SU-DHL-6 (cell line): ENCODE measurements around the gene CELSR1.

Experiments used
- H2AFZ ChIP-seq: fragments of 200-600 bp; sonication (generic); 2 replicates; pipeline ENCODE4 v1.6.1; 2014; ENCODE audit warnings: low read depth, mild to moderate bottlenecking, moderate library complexity, mixed read lengths, antibody characterized with exemption, low read length; ENCODE audit not compliant: severe bottlenecking
- H3F3A ChIP-seq: fragments of 200-600 bp; shearing (Covaris generic); 2 replicates; pipeline ENCODE4 v1.6.0; 2016; ENCODE audit warnings: antibody characterized with exemption, mild to moderate bottlenecking; ENCODE audit not compliant: insufficient read depth
- H3K27ac ChIP-seq: fragments of 200-600 bp; sonication (generic); 2 replicates; pipeline ENCODE4 v1.5.1; 2016; ENCODE audit warnings: low read depth, mild to moderate bottlenecking, low read length, moderate library complexity, mixed read lengths
- H3K27me3 ChIP-seq: fragments of 200-600 bp; sonication (generic), shearing (Covaris generic); 2 replicates; pipeline ENCODE4 v1.6.0; 2014; ENCODE audit warnings: mild to moderate bottlenecking, low read length
- H3K36me3 ChIP-seq: fragments of 200-600 bp; sonication (generic); 2 replicates; pipeline ENCODE4 v1.6.1; 2014; ENCODE audit warnings: mild to moderate bottlenecking, low read length, mixed read lengths
- H3K4me2 ChIP-seq: fragments of 300-600, 200-600 bp; shearing (Covaris generic), sonication (generic); 2 replicates; pipeline ENCODE4 v1.6.0; 2014; ENCODE audit warnings: low read length, low read depth, mild to moderate bottlenecking; ENCODE audit not compliant: poor library complexity, severe bottlenecking
- H3K4me3 ChIP-seq: fragments of 200-600 bp; sonication (generic); 2 replicates; pipeline ENCODE4 v1.5.1; 2014; ENCODE audit warnings: antibody characterized with exemption, low read length, mild to moderate bottlenecking, mixed read lengths; ENCODE audit not compliant: insufficient read depth, poor library complexity, severe bottlenecking
- H3K79me2 ChIP-seq: fragments of 200-600 bp; sonication (generic); 2 replicates; pipeline ENCODE4 v1.6.1; 2014; ENCODE audit warnings: mild to moderate bottlenecking, low read length, moderate library complexity; ENCODE audit not compliant: insufficient read depth
- H3K9ac ChIP-seq: fragments of 200-600 bp; sonication (generic); 2 replicates; pipeline ENCODE4 v1.7.0; 2014; ENCODE audit warnings: mild to moderate bottlenecking, low read length
- H3K9me2 ChIP-seq: fragments of 200-600 bp; sonication (generic); replicated peaks from 2 replicates; pipeline ENCODE4 v1.6.1; 2014; ENCODE audit warnings: low read length; ENCODE audit not compliant: insufficient read depth
- H3K9me3 ChIP-seq: fragments of 200-600 bp; sonication (generic); 2 replicates; pipeline ENCODE4 v1.6.1; 2014; ENCODE audit warnings: low read length, mixed read lengths; ENCODE audit not compliant: insufficient read depth
- H4K20me1 ChIP-seq: fragments of 200-600 bp; sonication (generic); 2 replicates; pipeline ENCODE4 v1.6.1; 2014; ENCODE audit warnings: low read depth, mild to moderate bottlenecking, antibody characterized with exemption, low read length, moderate library complexity, mixed read lengths
- EZH2phosphoT487 ChIP-seq: fragments of 200-600 bp; sonication (generic), shearing (Covaris generic); conservative IDR thresholded peaks from 2 replicates; pipeline ENCODE4 v1.6.1; 2018; ENCODE audit warnings: mild to moderate bottlenecking, antibody characterized with exemption, low read length, moderate library complexity, mixed read lengths
- TF ChIP-seq, protein P1 (sequence below): fragments of 200-600 bp; sonication (generic); IDR thresholded peaks from one replicate; pipeline ENCODE4 v1.5.1; 2017; ENCODE audit warnings: antibody characterized with exemption, mild to moderate bottlenecking, low read length, moderate library complexity; ENCODE audit not compliant: insufficient read depth, poor library complexity, severe bottlenecking

Gene CELSR1

DNA sequence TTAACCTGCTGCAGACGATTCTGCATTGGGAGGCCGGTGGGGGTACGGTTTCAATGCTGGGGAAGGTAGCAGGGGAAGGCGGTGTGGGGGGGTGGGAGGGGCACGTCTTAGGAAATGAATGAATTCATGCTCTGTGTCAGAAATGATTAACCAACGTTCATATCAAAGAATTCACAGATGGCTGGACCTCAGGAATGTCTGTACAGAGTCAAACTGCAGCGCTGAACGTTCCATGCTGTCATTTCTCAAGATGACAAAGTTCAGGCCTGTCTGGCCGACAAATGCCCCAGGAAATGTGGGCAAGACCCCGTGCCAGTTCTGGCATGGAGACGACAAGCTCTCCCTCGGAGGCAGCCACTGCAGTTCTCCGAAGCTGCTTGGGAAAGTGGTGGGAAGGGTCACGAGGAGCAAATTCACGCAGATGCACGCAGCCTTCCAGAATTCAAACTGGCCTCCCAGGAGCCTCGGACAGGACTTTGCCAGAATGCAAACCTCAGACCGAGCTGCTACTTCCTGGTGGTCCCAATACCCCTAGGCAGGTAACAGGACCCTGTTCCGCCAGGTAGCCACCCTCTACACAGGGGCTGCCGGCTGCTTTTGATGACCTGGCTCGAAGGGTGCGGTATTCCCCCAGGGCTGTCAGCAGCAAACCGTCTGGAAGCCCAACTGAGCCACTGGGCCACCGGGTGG is 120.4 kb downstream of the CELSR1 start:
- Histone ChIP-seq H3K27me3 (no peaks in the 10 kb centered on the region), H3F3A (no peaks in the 10 kb centered on the region), H3K27ac (no peak overlapping the region), H3K9me3 (no peaks in the 10 kb centered on the region), H3K9ac (no peak overlapping the region), H4K20me1 (no peaks in the 10 kb centered on the region; the same call in 1 of the 2 replicates), H3K9me2 (no peaks in the 10 kb centered on the region), H3K36me3 (no peaks in the 10 kb centered on the region), H3K4me2 (no peak overlapping the region), H3K79me2 (no peaks in the 10 kb centered on the region), H2AFZ (no peak overlapping the region), H3K4me3 (no peak overlapping the region)
- no peak for TF ChIP-seq EZH2phosphoT487
- TF ChIP-seq, protein P1, sequence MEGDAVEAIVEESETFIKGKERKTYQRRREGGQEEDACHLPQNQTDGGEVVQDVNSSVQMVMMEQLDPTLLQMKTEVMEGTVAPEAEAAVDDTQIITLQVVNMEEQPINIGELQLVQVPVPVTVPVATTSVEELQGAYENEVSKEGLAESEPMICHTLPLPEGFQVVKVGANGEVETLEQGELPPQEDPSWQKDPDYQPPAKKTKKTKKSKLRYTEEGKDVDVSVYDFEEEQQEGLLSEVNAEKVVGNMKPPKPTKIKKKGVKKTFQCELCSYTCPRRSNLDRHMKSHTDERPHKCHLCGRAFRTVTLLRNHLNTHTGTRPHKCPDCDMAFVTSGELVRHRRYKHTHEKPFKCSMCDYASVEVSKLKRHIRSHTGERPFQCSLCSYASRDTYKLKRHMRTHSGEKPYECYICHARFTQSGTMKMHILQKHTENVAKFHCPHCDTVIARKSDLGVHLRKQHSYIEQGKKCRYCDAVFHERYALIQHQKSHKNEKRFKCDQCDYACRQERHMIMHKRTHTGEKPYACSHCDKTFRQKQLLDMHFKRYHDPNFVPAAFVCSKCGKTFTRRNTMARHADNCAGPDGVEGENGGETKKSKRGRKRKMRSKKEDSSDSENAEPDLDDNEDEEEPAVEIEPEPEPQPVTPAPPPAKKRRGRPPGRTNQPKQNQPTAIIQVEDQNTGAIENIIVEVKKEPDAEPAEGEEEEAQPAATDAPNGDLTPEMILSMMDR: no peak

- no peaks in the 10 kb centered on the region for H3K36me3 ChIP-seq
- H3F3A ChIP-seq: no peaks in the 10 kb centered on the region
- no peaks in the 10 kb centered on the region for H3K27me3 ChIP-seq
- no peaks in the 10 kb centered on the region for H3K9me2 ChIP-seq
- no peaks in the 10 kb centered on the region; the same call in 1 of the 2 replicates for H4K20me1 ChIP-seq
- H3K4me3 ChIP-seq: no peak overlapping the region
- no peaks in the 10 kb centered on the region for H3K79me2 ChIP-seq
- H3K27ac ChIP-seq: no peak overlapping the region
- TF ChIP-seq EZH2phosphoT487: no peak
- TF ChIP-seq, protein P1: no peak
- no peak overlapping the region for H2AFZ ChIP-seq
- H3K9me3 ChIP-seq: no peaks in the 10 kb centered on the region
- no peak overlapping the region for H3K9ac ChIP-seq
- no peak overlapping the region for H3K4me2 ChIP-seq
These were observed 120.9 kb downstream of the CELSR1 start for GRCh38 chr22:46416520-46416871.

GRCh38 chr22:46415776-46416519 is 121.5 kb downstream of the CELSR1 start:
- no peak overlapping the region for H2AFZ ChIP-seq
- no peaks in the 10 kb centered on the region for H3K9me3 ChIP-seq
- H3K4me3 ChIP-seq: no peak overlapping the region
- H3K79me2 ChIP-seq: no peaks in the 10 kb centered on the region
- no peak overlapping the region for H3K4me2 ChIP-seq
- no peaks in the 10 kb centered on the region for H3K27me3 ChIP-seq
- no peaks in the 10 kb centered on the region for H3K9me2 ChIP-seq
- no peaks in the 10 kb centered on the region for H3K36me3 ChIP-seq
- H4K20me1 ChIP-seq: no peaks in the 10 kb centered on the region; the same call in 1 of the 2 replicates
- H3K27ac ChIP-seq: no peak overlapping the region
- H3K9ac ChIP-seq: no peak overlapping the region
- TF ChIP-seq EZH2phosphoT487: no peak
- TF ChIP-seq, protein P1: no peak
- no peaks in the 10 kb centered on the region for H3F3A ChIP-seq
